PFSK-1 (cell line): Measurements from ENCODE around the gene AMMECR1L.

ENCODE experiments used
- FOXP2 ChIP-seq: optimal IDR thresholded peaks from 2 replicates; pipeline ENCODE3; 2011; ENCODE audit warnings: borderline replicate concordance, control low read depth, inconsistent platforms; ENCODE audit not compliant: insufficient read depth; ENCODE audit errors: extremely low read length, extremely low read depth
- POLR2AphosphoS5 ChIP-seq: IDR thresholded peaks from 2 replicates; pipeline ENCODE4 v1.6.1; 2012; ENCODE audit warnings: low read depth, mild to moderate bottlenecking, control low read depth, low read length, moderate library complexity
- SIN3A ChIP-seq: IDR thresholded peaks from 2 replicates; pipeline ENCODE4 v1.6.1; 2012; ENCODE audit warnings: mild to moderate bottlenecking, low read length, moderate library complexity, borderline replicate concordance; ENCODE audit not compliant: insufficient read depth
- TAF1 ChIP-seq: IDR thresholded peaks from 2 replicates; pipeline ENCODE4 v1.6.1; 2012; ENCODE audit warnings: low read length, control low read depth, borderline replicate concordance; ENCODE audit not compliant: insufficient read depth
- TF ChIP-seq, protein P1 (sequence below), 2 experiments: IDR thresholded peaks; 2 replicates each; pipeline versions ENCODE4 v1.6.1 to v1.8.0; 2011 to 2012; ENCODE audit warnings: low read depth in 2 of 2, low read length in 2 of 2, control low read depth in 1 of 2, inconsistent platforms in 1 of 2, mild to moderate bottlenecking in 1 of 2, moderate library complexity in 1 of 2; ENCODE audit not compliant: insufficient read depth in 1 of 2

Gene AMMECR1L

GRCh38 chr2:127844973-127845372 lies 40.8 kb downstream of the AMMECR1L start:
- TF ChIP-seq, protein P1, sequence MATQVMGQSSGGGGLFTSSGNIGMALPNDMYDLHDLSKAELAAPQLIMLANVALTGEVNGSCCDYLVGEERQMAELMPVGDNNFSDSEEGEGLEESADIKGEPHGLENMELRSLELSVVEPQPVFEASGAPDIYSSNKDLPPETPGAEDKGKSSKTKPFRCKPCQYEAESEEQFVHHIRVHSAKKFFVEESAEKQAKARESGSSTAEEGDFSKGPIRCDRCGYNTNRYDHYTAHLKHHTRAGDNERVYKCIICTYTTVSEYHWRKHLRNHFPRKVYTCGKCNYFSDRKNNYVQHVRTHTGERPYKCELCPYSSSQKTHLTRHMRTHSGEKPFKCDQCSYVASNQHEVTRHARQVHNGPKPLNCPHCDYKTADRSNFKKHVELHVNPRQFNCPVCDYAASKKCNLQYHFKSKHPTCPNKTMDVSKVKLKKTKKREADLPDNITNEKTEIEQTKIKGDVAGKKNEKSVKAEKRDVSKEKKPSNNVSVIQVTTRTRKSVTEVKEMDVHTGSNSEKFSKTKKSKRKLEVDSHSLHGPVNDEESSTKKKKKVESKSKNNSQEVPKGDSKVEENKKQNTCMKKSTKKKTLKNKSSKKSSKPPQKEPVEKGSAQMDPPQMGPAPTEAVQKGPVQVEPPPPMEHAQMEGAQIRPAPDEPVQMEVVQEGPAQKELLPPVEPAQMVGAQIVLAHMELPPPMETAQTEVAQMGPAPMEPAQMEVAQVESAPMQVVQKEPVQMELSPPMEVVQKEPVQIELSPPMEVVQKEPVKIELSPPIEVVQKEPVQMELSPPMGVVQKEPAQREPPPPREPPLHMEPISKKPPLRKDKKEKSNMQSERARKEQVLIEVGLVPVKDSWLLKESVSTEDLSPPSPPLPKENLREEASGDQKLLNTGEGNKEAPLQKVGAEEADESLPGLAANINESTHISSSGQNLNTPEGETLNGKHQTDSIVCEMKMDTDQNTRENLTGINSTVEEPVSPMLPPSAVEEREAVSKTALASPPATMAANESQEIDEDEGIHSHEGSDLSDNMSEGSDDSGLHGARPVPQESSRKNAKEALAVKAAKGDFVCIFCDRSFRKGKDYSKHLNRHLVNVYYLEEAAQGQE (IDR thresholded peaks at IDR 0.05; ENCODE audit: insufficient read depth in 1 of 2, low read depth in 2 of 2, low read length in 2 of 2) = no peak

DNA sequence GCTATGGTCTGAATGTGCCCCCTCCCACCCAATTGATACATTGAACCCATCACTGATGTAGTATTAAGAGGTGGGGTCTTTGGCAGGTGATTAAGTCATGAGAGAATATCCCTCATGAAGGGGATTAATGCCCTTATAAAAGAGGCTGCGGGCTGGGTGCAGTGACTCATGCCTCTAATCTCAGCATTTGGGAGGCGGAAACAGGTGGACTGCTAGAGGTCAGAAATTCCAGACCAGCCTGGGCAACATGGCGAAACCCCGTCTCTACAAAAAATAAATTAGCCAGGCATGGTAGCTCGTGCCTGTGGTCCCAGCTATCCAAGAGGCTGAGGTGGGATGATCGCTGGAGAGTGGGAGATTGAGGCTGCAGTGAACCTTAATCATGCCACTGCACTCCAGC lies 42.1 kb downstream of the AMMECR1L start:
- TF ChIP-seq FOXP2 (no peak), TAF1 (no peak), SIN3A (no peak), POLR2AphosphoS5 (no peak; the same call in 1 of the 2 replicates)
- TF ChIP-seq, protein P1 (IDR thresholded peaks at IDR 0.05; ENCODE audit: insufficient read depth in 1 of 2, low read depth in 2 of 2, low read length in 2 of 2) = no peak

GRCh38 chr2:127841466-127842178 lies 44.1 kb downstream of the AMMECR1L start:
- no peak for TF ChIP-seq SIN3A
- TF ChIP-seq, protein P1 (IDR thresholded peaks at IDR 0.05; ENCODE audit: insufficient read depth in 1 of 2, low read depth in 2 of 2, low read length in 2 of 2) = no peak
- no peak for TF ChIP-seq FOXP2
- TF ChIP-seq TAF1 = no peak
- no peak; the same call in 1 of the 2 replicates for TF ChIP-seq POLR2AphosphoS5

- TF ChIP-seq SIN3A (no peak), FOXP2 (no peak)
These were observed 44.9 kb downstream of the AMMECR1L start for GRCh38 chr2:127840893-127841292.

GRCh38 chr2:127834951-127835350 lies 50.8 kb downstream of the AMMECR1L start:
- TF ChIP-seq TAF1 (no peak), FOXP2 (no peak), SIN3A (no peak), POLR2AphosphoS5 (no peak)
- TF ChIP-seq, protein P1 (IDR thresholded peaks at IDR 0.05; ENCODE audit: insufficient read depth in 1 of 2, low read depth in 2 of 2, low read length in 2 of 2) = no peak
